Neural crest cell (in vitro differentiated cells): ENCODE measurements around the gene LARP4B. TPM values are rescaled to one million over a fixed set of nuclear protein-coding genes. Genes with fewer than 3 reads are reported as not detected.

Source experiments
- DNase-seq: peaks from one replicate; pipeline ENCODE4 v3.0.0; 2021; ENCODE audit warnings: low read depth, mixed read lengths, low spot score
- H3K27ac Mint-ChIP-seq: one replicate; pipeline ENCODE4 v1.8.0; 2021; ENCODE audit warnings: mild to moderate bottlenecking, mixed read lengths; ENCODE audit not compliant: unreplicated experiment
- H3K27me3 Mint-ChIP-seq: 2 replicates; pipeline ENCODE4 v1.8.0; 2021; ENCODE audit warnings: low read depth, mild to moderate bottlenecking, mixed read lengths
- H3K36me3 Mint-ChIP-seq: 2 replicates; pipeline ENCODE4 v1.8.0; 2021; ENCODE audit warnings: low read depth, mild to moderate bottlenecking, mixed read lengths
- H3K4me1 Mint-ChIP-seq: 2 replicates; pipeline ENCODE4 v1.8.0; 2021; ENCODE audit warnings: mixed read lengths
- H3K4me3 Mint-ChIP-seq: one replicate; pipeline ENCODE4 v1.8.0; 2021; ENCODE audit warnings: mild to moderate bottlenecking, mixed read lengths
- H3K9me3 Mint-ChIP-seq: 2 replicates; pipeline ENCODE4 v1.8.0; 2021; ENCODE audit warnings: mixed read lengths
- CTCF ChIP-seq: fragments of 200-600 bp; sonication (generic); conservative IDR thresholded peaks from 2 replicates; pipeline ENCODE4 v1.5.0; 2021; ENCODE audit warnings: antibody characterized with exemption, mild to moderate bottlenecking
- total RNA-seq: library from RNA; stranded (reverse); gene quantifications from 2 replicates; pipeline ENCODE4 v1.2.1, GENCODE V29; 2021

Gene LARP4B
- total RNA-seq, 1 donor from 2014 or later: 75.4 TPM

GRCh38 chr10:797179-797578 lies 134.3 kb downstream of the LARP4B start:
- H3K36me3 Mint-ChIP-seq: peaks cover 55% of the 10 kb centered on the region
- H3K27me3 Mint-ChIP-seq: no peaks in the 10 kb centered on the region
- H3K27ac Mint-ChIP-seq: no peak overlapping the region
- DNase-seq: no peak
- H3K4me3 Mint-ChIP-seq: no peak overlapping the region
- no peak for TF ChIP-seq CTCF
- peaks cover 40% of the 10 kb centered on the region for H3K9me3 Mint-ChIP-seq
- H3K4me1 Mint-ChIP-seq: peaks cover 7% of the 10 kb centered on the region

DNA sequence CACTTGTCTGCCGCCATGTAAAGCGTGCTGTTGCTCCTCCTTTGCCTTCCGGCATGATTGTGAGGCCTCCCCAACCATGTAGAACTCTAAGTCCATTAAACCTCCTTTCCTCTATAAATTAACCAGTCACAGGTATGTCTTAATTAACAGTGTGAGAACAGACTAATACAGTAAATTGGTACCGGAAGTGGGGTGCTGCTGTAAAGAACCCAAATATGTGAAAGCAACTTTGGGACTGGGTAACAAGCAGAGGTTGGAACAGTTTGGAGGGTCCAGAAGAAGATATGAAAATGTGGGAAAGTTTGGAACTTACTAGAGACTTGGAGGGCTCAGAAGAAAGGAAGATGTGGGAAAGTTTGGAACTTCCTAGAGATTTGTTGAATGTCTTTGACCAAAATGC lies 135.3 kb downstream of the LARP4B start:
- H3K4me3 Mint-ChIP-seq: no peak overlapping the region
- H3K27ac Mint-ChIP-seq: no peak overlapping the region
- H3K27me3 Mint-ChIP-seq: no peaks in the 10 kb centered on the region
- no peak for DNase-seq
- H3K4me1 Mint-ChIP-seq: peaks cover 7% of the 10 kb centered on the region
- H3K36me3 Mint-ChIP-seq: peaks cover 53% of the 10 kb centered on the region
- H3K9me3 Mint-ChIP-seq: peaks cover 40% of the 10 kb centered on the region
- TF ChIP-seq CTCF: no peak

DNA sequence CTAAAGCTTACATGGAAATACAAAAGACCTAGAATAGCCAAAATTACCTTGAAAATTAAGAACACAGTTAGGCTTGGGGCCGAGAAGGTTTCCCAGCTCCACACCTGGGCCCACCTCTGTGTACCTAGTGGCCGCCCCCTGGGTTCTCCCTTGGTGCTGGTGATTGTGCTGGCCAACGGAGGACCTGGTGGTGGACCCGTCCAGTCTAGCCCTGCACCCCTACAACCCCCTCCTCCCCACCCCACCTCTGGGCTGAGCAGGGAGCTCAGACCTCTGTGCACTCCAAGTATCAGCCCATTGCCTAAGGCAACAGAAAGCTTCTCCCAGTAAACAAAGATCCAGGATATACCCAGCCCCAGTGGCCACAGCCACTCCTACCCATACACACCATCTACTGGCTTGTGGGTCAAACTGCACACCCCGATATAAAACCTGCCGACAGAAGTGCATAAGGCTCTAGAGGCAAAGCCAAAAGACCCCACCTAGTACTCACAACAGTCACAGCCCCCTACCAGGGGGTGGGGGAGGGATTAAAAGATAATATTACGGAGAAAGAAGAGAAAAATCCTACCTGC lies 137.0 kb downstream of the LARP4B start:
- H3K4me3 Mint-ChIP-seq: no peak overlapping the region
- no peak overlapping the region for H3K27ac Mint-ChIP-seq
- H3K9me3 Mint-ChIP-seq: peaks cover 29% of the 10 kb centered on the region
- TF ChIP-seq CTCF: peak; percentile 39
- H3K4me1 Mint-ChIP-seq: peaks cover 9% of the 10 kb centered on the region
- H3K27me3 Mint-ChIP-seq: no peaks in the 10 kb centered on the region
- peaks cover 42% of the 10 kb centered on the region for H3K36me3 Mint-ChIP-seq
- no peak for DNase-seq

DNA sequence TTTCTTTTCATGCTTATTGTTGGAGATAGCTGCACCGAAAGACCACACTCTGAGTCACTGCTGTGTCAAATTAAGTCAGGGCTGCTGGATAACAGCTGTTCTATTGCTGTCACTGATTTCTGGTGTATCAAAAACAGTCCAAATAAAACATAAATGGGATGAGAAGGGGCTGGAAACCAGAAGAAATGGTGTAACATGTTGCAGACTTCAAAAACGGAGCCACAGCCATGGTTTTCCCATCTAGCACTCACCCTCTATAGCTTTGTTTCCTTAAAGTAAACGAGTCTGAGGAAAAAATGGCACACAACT lies 138.8 kb downstream of the LARP4B start:
- peaks cover 12% of the 10 kb centered on the region for H3K4me1 Mint-ChIP-seq
- no peaks in the 10 kb centered on the region for H3K27me3 Mint-ChIP-seq
- peaks cover 16% of the 10 kb centered on the region for H3K9me3 Mint-ChIP-seq
- TF ChIP-seq CTCF: no peak
- no peak overlapping the region for H3K4me3 Mint-ChIP-seq
- H3K36me3 Mint-ChIP-seq: peaks cover 24% of the 10 kb centered on the region
- DNase-seq: no peak
- no peak overlapping the region for H3K27ac Mint-ChIP-seq

GRCh38 chr10:792083-792791 lies 139.3 kb downstream of the LARP4B start:
- H3K36me3 Mint-ChIP-seq: peaks cover 19% of the 10 kb centered on the region
- no peak for DNase-seq
- H3K27ac Mint-ChIP-seq: no peak overlapping the region
- peaks cover 12% of the 10 kb centered on the region for H3K9me3 Mint-ChIP-seq
- H3K27me3 Mint-ChIP-seq: no peaks in the 10 kb centered on the region
- no peak overlapping the region for H3K4me3 Mint-ChIP-seq
- no peak for TF ChIP-seq CTCF
- H3K4me1 Mint-ChIP-seq: peaks cover 12% of the 10 kb centered on the region
